Endodermal cell (in vitro differentiated cells): Measurements from ENCODE around the gene KIAA1958. TPM values are rescaled to one million over a fixed set of nuclear protein-coding genes. Genes with fewer than 3 reads are reported as not detected.

Experiments
- DNase-seq: peaks from one replicate; pipeline ENCODE4 v3.0.0-alpha.2; 2017
- H3K27ac ChIP-seq: 2 replicates; pipeline ENCODE4 v1.5.1; 2013; ENCODE audit warnings: mild to moderate bottlenecking, low read depth, low read length, moderate library complexity
- H3K27me3 ChIP-seq: 2 replicates; pipeline ENCODE4 v1.6.1; 2013; ENCODE audit warnings: mild to moderate bottlenecking, low read length, moderate library complexity; ENCODE audit not compliant: insufficient read depth, control insufficient read depth, poor library complexity, severe bottlenecking
- H3K36me3 ChIP-seq: 2 replicates; pipeline ENCODE4 v1.7.0; 2013; ENCODE audit warnings: mild to moderate bottlenecking, low read length, moderate library complexity; ENCODE audit not compliant: control insufficient read depth, insufficient read depth
- H3K4me1 ChIP-seq: one replicate; pipeline ENCODE4 v1.7.0; 2013; ENCODE audit warnings: low read length; ENCODE audit not compliant: control insufficient read depth, insufficient read depth
- H3K4me3 ChIP-seq: 2 replicates; pipeline ENCODE4 v1.5.1; 2013; ENCODE audit warnings: mild to moderate bottlenecking, low read length, moderate library complexity
- H3K9ac ChIP-seq: 2 replicates; pipeline ENCODE4 v1.6.1; 2013; ENCODE audit warnings: mild to moderate bottlenecking, low read length, moderate library complexity; ENCODE audit not compliant: poor library complexity, severe bottlenecking; ENCODE audit errors: extremely low read depth
- H3K9me3 ChIP-seq: 2 replicates; pipeline ENCODE4 v1.6.1; 2013; ENCODE audit warnings: mild to moderate bottlenecking, low read length, moderate library complexity; ENCODE audit not compliant: control insufficient read depth
- H3K27ac Mint-ChIP-seq: 2 replicates; pipeline ENCODE4 v1.8.0; 2020; ENCODE audit warnings: mixed read lengths
- H3K27me3 Mint-ChIP-seq: 2 replicates; pipeline ENCODE4 v1.8.0; 2021; ENCODE audit warnings: mild to moderate bottlenecking, mixed read lengths; ENCODE audit not compliant: insufficient read depth
- H3K36me3 Mint-ChIP-seq: 2 replicates; pipeline ENCODE4 v1.8.0; 2020; ENCODE audit warnings: low read depth, mixed read lengths
- H3K4me1 Mint-ChIP-seq: 2 replicates; pipeline ENCODE4 v1.8.0; 2020; ENCODE audit warnings: mixed read lengths
- H3K4me3 Mint-ChIP-seq: 2 replicates; pipeline ENCODE4 v1.8.0; 2020; ENCODE audit warnings: mild to moderate bottlenecking, moderate library complexity, mixed read lengths
- H3K9me3 Mint-ChIP-seq: 2 replicates; pipeline ENCODE4 v1.8.0; 2020; ENCODE audit warnings: mild to moderate bottlenecking, mixed read lengths
- CTCF ChIP-seq: fragments of 200-600 bp; sonication (generic); conservative IDR thresholded peaks from 2 replicates; pipeline ENCODE4 v1.5.0; 2021; ENCODE audit warnings: antibody characterized with exemption, mild to moderate bottlenecking
- WGBS, 2 experiments: methylation state at CpG; one replicate each; pipeline versions ENCODE4 v1.1.5 to v1.1.7; 2013; ENCODE audit warnings: missing lambda C conversion rate in 2 of 2, mixed read lengths in 1 of 2; ENCODE audit not compliant: insufficient coverage in 1 of 2, insufficient read length in 1 of 2; 5-methylcytosine and 5-hydroxymethylcytosine counted together
- total RNA-seq, 2 donors: library from RNA; stranded (reverse); fragmentation: NEBNext Ultra II Directional in 1 of 2; extraction: Animal tissue kit (Norgen Biotek cat#: 25700) in 1 of 2; gene quantifications; 2 replicates in 1 of 2; 3 replicates in 1 of 2; pipeline ENCODE4 v1.2.1, GENCODE V29; 2021

Gene KIAA1958
- total RNA-seq, 2 donors from 2014 or later: 44.6 to 50.9 TPM

GRCh38 chr9:112562235-112562958, 75.8 kb downstream of the KIAA1958 start:
- peaks cover 6% of the 10 kb centered on the region for H3K4me1 Mint-ChIP-seq
- H3K9me3 Mint-ChIP-seq: no peaks in the 10 kb centered on the region
- TF ChIP-seq CTCF: no peak
- 90% methylated on average over 4 of the region's 4 CpGs; no CpG with 5 or more reads in 1 of the 2 experiments for WGBS, 2 experiments
- H3K36me3 Mint-ChIP-seq: peaks cover 2% of the 10 kb centered on the region
- H3K27me3 Mint-ChIP-seq: no peaks in the 10 kb centered on the region
- no peak for DNase-seq
- Histone ChIP-seq H3K4me1 (no peaks in the 10 kb centered on the region), H3K27ac (no peak overlapping the region), H3K27me3 (no peaks in the 10 kb centered on the region), H3K4me3 (no peak overlapping the region), H3K9me3 (no peaks in the 10 kb centered on the region), H3K9ac (no peak overlapping the region), H3K36me3 (no peaks in the 10 kb centered on the region)
- no peak overlapping the region for H3K4me3 Mint-ChIP-seq
- H3K27ac Mint-ChIP-seq: no peak overlapping the region

GRCh38 chr9:112569186-112569585, 82.6 kb downstream of the KIAA1958 start:
- Histone ChIP-seq H3K4me3 (no peak overlapping the region), H3K9ac (no peak overlapping the region), H3K4me1 (peaks cover 6% of the 10 kb centered on the region), H3K27ac (no peak overlapping the region), H3K9me3 (no peaks in the 10 kb centered on the region), H3K27me3 (no peaks in the 10 kb centered on the region), H3K36me3 (no peaks in the 10 kb centered on the region)
- no peak for TF ChIP-seq CTCF
- H3K4me1 Mint-ChIP-seq: peaks cover 27% of the 10 kb centered on the region
- H3K27me3 Mint-ChIP-seq: no peaks in the 10 kb centered on the region
- whole genome bisulfite sequencing, 2 experiments: 93 to 100% methylated on average over 1 of the region's 2 CpGs
- no peaks in the 10 kb centered on the region for H3K9me3 Mint-ChIP-seq
- H3K27ac Mint-ChIP-seq: no peak overlapping the region
- H3K36me3 Mint-ChIP-seq: no peaks in the 10 kb centered on the region
- DNase-seq: no peak
- H3K4me3 Mint-ChIP-seq: no peak overlapping the region

GRCh38 chr9:112570671-112571167, 84.1 kb downstream of the KIAA1958 start:
- no peak overlapping the region for H3K4me3 Mint-ChIP-seq
- no peak overlapping the region for H3K9ac ChIP-seq
- no peak overlapping the region for H3K27ac ChIP-seq
- no peak for TF ChIP-seq CTCF
- peaks cover 12% of the 10 kb centered on the region for H3K36me3 Mint-ChIP-seq
- H3K4me1 Mint-ChIP-seq: peaks cover 27% of the 10 kb centered on the region
- no peak overlapping the region for H3K27ac Mint-ChIP-seq
- H3K36me3 ChIP-seq: peaks cover 15% of the 10 kb centered on the region
- peaks cover 6% of the 10 kb centered on the region for H3K4me1 ChIP-seq
- WGBS, 2 experiments: 89 to 93% methylated on average over 3 to 6 of the region's 6 CpGs
- H3K27me3 ChIP-seq: no peaks in the 10 kb centered on the region
- H3K9me3 ChIP-seq: no peaks in the 10 kb centered on the region
- H3K27me3 Mint-ChIP-seq: no peaks in the 10 kb centered on the region
- H3K4me3 ChIP-seq: peak overlapping the region; percentile 57
- DNase-seq: no peak
- no peaks in the 10 kb centered on the region for H3K9me3 Mint-ChIP-seq
